CMK (cell line): Measurements from ENCODE around the gene VRK2.
"Not testable (repeated sequence)": the region's sequence is repeated elsewhere in the genome, so short reads cannot be mapped to it uniquely, and the experiment has no call there.

Experiments used
- DNase-seq: peaks from one replicate; pipeline ENCODE4 v3.0.0-alpha.2; 2010; ENCODE audit warnings: low read depth

Gene VRK2

DNA sequence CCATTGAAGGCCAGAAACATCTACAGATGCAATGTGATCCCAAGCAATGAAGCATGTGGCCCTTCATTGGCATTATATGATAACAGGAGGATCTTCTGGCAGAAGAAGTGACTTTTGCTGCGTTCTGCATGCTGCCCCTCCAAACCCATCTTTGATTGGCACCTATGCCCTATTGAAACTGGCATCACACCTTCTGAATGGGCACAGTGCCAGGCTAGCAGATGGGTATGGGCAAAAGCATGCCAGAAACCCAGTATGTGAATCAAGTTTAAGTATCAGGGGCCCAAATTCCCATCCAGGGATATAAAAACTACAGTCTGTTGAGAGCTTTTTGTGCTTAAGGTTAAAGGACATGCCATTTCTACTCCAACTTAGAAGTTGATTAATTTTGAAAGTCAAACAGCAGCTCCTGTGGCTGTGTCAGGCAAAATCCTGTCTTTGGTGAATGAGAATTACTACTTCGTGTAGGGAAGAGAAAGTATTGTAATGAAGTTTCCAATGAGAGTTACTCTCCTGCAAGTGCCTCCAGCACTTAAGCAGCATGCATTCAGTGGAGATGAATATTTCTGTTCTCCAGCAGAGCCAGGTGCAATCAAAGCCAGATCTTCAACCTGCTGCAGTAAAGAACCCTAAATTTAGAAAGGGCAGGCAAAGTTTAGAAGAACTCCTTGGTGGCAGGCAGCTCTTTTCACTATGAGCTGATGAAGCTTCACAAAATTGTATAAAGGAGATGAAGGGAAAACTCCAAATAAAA is 8.6 kb downstream of the VRK2 start:
- DNase-seq: no peak

DNA sequence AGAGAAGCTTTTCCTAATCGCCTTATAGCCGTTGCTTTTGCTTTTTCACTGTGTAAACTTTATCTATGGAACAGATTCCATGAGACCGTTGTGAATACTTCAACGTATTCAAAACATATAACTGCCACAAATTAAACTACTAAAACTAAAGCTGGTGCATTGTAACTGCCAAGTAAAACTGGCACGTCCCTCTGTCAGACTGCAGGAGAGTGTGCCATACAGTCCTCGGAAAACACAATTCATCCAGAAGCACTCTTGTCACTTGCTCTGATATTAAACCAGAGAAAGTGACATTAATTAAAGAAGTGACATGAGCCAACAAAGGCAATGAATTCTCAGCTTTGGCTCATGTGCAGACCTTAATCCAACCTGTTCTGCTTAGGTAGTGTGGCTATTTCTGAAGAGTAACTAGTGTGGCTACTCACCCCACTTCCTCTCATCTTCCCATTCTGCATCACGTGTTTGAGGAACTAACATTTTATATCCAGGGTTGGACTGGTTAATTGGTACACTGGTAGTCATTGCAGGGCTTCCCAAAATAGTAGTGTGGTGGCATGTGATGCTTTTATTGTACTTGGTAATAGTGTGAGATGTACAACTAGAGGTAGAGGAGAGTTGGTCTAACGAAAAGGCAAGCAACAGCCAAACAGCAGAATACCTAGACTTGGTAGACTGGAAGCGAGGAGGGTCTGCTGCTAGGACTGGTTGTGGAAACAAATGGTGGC is 9.7 kb downstream of the VRK2 start:
- DNase-seq: no peak

GRCh38 chr2:58057707-58058530 is 11.3 kb downstream of the VRK2 start:
- DNase-seq: no peak

DNA sequence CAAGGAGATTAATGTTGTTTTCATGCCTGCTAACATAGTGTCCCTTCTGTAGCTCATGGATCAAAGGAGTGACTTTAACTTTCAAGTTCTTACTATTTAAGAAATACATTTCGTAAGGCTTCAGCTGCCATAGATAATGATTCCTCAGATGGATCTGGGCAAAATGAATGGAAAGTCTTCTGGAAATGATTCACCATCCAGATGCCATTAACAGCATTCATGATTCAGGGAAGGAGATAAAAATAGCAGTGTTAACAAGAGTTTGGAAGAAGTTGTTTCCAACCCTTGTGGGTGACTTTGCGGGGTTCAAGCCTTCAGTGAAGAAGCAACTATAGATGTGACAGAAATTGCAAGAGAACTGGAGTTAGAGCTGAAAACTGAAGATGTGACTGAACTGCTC is 17.0 kb downstream of the VRK2 start:
- no peak for DNase-seq

DNA sequence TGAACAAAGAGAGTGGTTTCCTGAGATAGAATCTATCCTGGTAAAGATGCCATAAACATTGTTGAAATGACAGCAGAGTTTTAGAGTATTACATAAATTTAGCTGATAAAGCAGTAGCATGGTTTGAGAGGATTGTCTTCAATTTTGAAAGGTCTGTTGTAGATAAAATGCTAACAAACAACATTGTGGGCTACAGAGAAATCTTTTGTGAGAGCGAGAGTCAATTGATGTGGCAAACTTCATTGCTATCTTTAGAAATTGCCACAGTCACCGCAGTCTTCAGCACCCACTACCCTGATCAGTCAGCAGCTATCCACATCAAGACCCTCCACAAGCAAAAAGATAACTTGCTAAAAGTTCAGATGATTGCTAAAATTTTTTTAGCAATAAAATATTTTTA is 17.5 kb downstream of the VRK2 start:
- DNase-seq: no peak

GRCh38 chr2:58065248-58065647 is 18.6 kb downstream of the VRK2 start:
- DNase-seq: no peak

DNA sequence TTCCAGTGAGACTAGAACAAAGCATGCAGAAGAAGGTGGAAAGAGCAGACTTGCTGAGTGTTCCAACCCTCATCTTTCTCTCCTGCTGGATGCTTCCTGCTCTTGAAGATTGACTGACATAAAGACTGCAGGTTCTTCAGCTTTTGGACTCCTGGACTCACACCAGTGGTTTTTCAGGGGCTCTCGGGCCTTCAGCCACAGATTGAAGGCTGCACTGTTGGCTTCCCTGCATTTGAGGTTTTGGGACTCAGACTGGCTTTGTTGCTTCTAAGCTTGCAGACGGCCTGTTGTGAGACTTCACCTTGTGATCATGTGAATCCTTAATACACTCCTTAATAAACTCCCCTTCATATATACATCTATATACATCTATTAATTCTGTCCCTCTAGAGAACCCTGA is 20.4 kb downstream of the VRK2 start:
- DNase-seq: no peak

DNA sequence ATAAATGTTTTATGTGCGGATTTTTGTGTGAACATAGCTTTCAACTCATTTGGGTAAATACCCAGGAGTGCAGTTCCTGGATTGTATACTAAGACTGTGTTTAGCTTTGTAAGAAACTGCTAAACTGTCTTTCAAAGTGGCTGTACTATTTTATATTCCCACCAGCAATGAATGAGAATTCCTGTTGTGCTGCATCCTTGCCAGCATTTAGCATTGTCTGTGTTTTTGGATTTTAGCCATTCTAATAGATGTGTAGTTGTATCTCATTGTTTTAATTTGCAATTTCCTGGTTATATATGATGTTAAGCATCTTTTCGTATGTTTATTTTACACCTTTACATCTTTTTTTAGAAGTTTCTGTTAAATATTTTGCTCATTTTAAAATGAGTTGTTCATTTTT is 24.2 kb downstream of the VRK2 start:
- DNase-seq: no peak

- DNase-seq: no peak
These were observed 25.5 kb downstream of the VRK2 start for GRCh38 chr2:58072102-58072501.

DNA sequence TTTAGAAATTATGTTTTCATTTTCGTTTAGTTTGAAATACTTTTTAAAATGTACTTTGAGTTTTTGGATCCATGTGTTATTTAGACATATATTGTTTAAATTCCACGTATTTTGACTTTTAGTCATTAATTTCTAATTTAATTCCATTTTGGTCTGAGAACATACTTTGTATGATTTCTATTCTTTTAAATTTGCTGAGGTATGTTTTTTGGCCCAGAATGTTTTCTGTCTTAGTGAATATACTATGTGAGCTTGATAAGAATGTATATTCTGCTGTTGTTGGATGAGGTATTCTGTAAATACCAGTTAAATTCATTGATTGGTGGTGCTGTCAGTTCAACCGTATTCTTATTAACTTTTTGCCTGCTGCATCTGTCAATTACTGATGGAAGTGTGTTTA is 26.4 kb downstream of the VRK2 start:
- no peak for DNase-seq

- no peak for DNase-seq
These were observed 27.1 kb downstream of the VRK2 start for GRCh38 chr2:58073751-58074150.

DNA sequence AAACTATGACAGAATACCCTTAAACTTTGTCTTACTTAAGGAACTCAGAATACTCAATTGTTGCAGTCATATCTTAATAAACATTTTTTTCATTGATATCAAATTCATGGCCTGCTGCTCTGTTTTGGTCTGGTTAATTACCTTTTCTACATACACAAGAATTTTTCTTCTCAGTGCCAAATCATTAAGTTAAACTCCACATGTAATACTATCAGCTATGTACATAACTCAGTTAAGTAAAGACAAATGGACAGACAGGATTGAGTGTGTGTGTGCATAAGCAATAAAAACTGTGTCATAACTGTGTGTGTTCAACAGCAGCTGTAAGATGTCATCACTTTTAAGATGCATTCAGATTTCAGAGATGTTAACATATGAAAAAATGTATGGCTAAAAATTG is 34.4 kb downstream of the VRK2 start:
- no peak for DNase-seq

- DNase-seq: no peak
These were observed 42.5 kb downstream of the VRK2 start for GRCh38 chr2:58089081-58089480.

GRCh38 chr2:58092772-58093171 is 46.2 kb downstream of the VRK2 start:
- DNase-seq: not testable (repeated sequence)

DNA sequence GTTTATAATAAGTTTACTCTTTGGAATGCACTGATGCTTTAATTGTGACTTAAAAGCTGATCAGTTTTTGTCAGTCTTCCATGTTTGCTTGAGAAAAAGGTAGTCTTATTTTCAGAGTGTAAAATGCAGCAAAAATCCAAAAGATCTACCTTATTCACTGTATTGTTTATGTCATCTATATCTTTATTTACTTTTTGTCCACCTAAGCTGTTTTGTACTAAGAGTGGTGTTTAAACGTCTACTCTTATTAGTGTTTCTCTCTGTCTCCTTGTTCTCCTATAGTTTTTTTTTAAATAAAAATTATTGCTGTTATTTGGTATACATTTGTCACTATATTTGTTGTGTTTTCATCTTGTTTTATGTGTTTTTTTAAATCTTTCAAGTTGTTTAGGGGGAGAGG is 50.4 kb downstream of the VRK2 start:
- no peak for DNase-seq

GRCh38 chr2:58098254-58099095 is 51.9 kb downstream of the VRK2 start:
- no peak for DNase-seq

DNA sequence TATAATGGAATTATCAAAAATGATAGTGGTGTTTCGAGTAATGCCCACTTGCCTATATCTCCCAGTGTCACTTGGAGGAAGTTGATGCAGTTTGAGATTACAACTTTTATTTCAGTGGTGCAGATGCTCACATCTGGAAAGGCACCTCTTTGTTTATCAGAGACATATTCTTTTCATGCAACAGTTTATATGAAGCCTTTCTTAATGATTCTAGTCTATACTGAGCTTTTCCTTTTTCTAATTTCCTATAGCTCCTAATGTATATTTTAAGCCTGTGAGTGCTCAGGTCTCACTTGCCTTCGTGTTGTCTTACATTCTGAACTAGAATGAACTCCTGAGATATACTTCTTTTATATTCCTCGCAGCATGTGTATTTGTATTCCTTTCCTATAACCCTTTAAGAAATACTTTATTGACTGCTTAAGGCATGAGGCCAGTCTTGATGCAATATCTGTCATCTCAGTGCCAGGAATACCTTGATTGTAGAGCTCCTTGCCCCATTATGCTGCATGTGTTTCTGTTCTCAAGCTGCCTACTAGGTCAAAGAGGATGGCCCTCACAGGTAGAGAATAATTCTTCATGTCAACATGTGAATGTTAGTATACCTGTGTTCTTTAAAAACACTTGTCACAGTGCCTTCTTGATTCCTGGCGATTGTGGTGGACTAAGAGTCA is 52.6 kb downstream of the VRK2 start:
- no peak for DNase-seq

DNA sequence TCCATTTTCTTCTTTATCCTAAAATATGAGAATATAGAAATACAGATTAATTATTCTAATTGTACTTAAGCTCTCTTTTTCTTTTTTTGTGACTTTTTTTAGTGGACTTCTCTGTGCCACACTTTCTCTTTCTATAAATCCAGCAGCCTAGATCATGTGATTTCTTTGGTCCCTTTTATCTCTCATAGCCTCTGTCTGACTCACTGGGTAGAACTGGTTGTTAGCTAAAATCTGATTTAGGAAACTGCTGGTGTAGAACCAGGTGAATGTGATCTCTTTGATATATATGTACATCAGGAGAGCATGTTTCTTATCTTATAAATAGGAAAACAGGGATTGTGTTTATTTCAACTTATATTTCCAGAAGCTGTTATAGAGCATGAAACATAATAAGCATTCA is 54.9 kb downstream of the VRK2 start:
- DNase-seq: no peak

- no peak for DNase-seq
These were observed 60.3 kb downstream of the VRK2 start for GRCh38 chr2:58106896-58107295.

DNA sequence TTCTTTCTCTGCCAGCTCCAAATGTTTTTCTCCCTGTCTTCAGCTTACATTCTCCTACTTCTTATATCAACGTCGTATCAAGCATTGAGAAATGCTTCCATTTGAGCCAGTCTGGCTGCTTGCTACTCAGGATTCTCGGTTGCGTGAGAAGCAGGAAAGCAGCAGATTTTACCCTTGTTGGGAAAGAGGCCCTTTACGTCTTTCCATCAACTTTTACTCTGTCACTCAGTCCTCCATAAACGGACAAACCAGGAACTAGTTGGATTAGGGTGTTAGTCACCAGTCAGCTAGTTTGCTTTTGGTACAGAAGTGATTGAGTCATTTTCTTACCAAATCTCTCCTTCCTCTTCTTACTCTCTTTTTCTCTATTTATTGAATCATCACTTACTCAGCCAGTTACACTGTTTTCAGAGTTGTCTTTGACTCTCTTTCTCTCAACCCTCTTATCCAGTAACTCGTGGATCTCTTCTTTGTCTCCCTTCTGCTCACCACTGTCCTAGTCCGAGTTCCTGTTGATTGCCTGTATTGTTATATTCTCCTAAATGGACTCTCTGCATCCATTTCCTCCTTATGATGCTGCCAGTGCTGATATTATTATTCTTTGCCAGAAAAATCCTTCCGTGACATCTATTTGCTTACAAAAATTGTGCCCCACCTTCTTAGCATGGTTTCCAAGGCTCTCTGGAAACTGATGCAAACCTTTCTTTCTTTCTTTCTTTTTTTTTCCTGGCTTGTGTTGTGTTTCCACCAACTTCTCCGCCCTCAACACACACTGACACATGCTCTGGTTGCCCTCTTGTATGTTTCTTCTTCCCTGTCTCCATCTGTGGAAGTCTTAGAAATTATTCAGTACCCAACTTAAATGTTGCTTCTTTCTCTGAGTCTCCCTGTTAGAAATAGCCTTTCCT is 61.5 kb downstream of the VRK2 start:
- no peak for DNase-seq
